Fibroblast of mammary gland (primary cell): Measurements from ENCODE around the gene GSTM3.
A peak's percentile ranks its signal among the peaks of the same experiment; 100 is the strongest.

ENCODE experiments used
- DNase-seq: peaks from one replicate; pipeline ENCODE4 v3.0.0-alpha.2; 2010; ENCODE audit warnings: low read depth
- H3K4me3 ChIP-seq: 2 replicates; pipeline ENCODE4 v1.5.1; 2011; ENCODE audit warnings: low read depth, mild to moderate bottlenecking, low read length, moderate library complexity; ENCODE audit not compliant: control insufficient read depth
- CTCF ChIP-seq: conservative IDR thresholded peaks from 2 replicates; pipeline ENCODE4 v1.5.1; 2011; ENCODE audit warnings: low read depth, low read length, inconsistent platforms; ENCODE audit not compliant: control insufficient read depth, insufficient read depth

Gene GSTM3

GRCh38 chr1:109725510-109725909, 15.3 kb downstream of the GSTM3 start:
- no peak for TF ChIP-seq CTCF
- DNase-seq: no peak

GRCh38 chr1:109724933-109725332, 15.9 kb downstream of the GSTM3 start:
- H3K4me3 ChIP-seq: no peak overlapping the region
- TF ChIP-seq CTCF: no peak
- DNase-seq: no peak

More at GRCh38 chr1:109725510-109725909, 15.3 kb downstream of the GSTM3 start:
- no peak overlapping the region for H3K4me3 ChIP-seq

- TF ChIP-seq CTCF: no peak
- H3K4me3 ChIP-seq: no peak overlapping the region
- no peak for DNase-seq
These were observed 17.7 kb downstream of the GSTM3 start for GRCh38 chr1:109722908-109723691.

- H3K4me3 ChIP-seq: no peak overlapping the region
- TF ChIP-seq CTCF: no peak
- DNase-seq: no peak
These were observed 18.9 kb downstream of the GSTM3 start for GRCh38 chr1:109721971-109722370.

- TF ChIP-seq CTCF: no peak
- no peak for DNase-seq
- no peak overlapping the region for H3K4me3 ChIP-seq
These were observed 19.8 kb downstream of the GSTM3 start for GRCh38 chr1:109721042-109721441.

GRCh38 chr1:109719337-109719837, 21.5 kb downstream of the GSTM3 start:
- H3K4me3 ChIP-seq: no peak overlapping the region
- no peak for TF ChIP-seq CTCF
- DNase-seq: peak; percentile 72
